Activated CD4-positive, alpha-beta T cell treated with anti-CD3 and anti-CD28 coated beads, Interleukin-2, amount 10 ng/mL, durations not matched to agents 7 days and 5 days (primary cell): ENCODE results near the gene SERGEF. TPM values are rescaled to one million over a fixed set of nuclear protein-coding genes. Genes with fewer than 3 reads are reported as not detected.

Experiments
- CTCF ChIA-PET: fragments of 350-600 bp; sonication (Branson Sonifier 250); formaldehyde crosslinking; loops from one replicate; lab custom pipeline; 2021; ENCODE audit warnings: antibody characterized with exemption; lab: Charles Lee
- POLR2A ChIA-PET: fragments of 350-600 bp; sonication (Branson Sonifier 250); formaldehyde crosslinking; loops from one replicate; lab custom pipeline; 2021; ENCODE audit warnings: antibody characterized with exemption; lab: Charles Lee
- DNase-seq: peaks from one replicate; pipeline ENCODE4 v3.0.0-alpha.2; 2020
- H3K27ac Mint-ChIP-seq: one replicate; pipeline ENCODE4 v1.8.0; 2021; ENCODE audit warnings: mild to moderate bottlenecking, moderate library complexity, mixed read lengths
- H3K27me3 Mint-ChIP-seq: one replicate; pipeline ENCODE4 v1.8.0; 2021; ENCODE audit warnings: mixed read lengths
- H3K36me3 Mint-ChIP-seq: one replicate; pipeline ENCODE4 v1.8.0; 2021; ENCODE audit warnings: low read depth, mixed read lengths
- H3K4me1 Mint-ChIP-seq: one replicate; pipeline ENCODE4 v1.8.0; 2021; ENCODE audit warnings: mixed read lengths
- H3K4me3 Mint-ChIP-seq: one replicate; pipeline ENCODE4 v1.8.0; 2021; ENCODE audit warnings: mild to moderate bottlenecking, moderate library complexity, mixed read lengths
- H3K9me3 Mint-ChIP-seq: one replicate; pipeline ENCODE4 v1.8.0; 2021; ENCODE audit warnings: mixed read lengths
- total RNA-seq, 2 experiments: library from RNA; stranded (reverse); gene quantifications; one replicate each; pipeline ENCODE4 v1.2.3, GENCODE V29; 2021

SERGEF gene
- total RNA-seq, result 10 to 100 TPM; 33.7 to 33.9 TPM

- H3K27me3 Mint-ChIP-seq, result peaks cover 1% of the 10 kb centered on the region
- ChIA-PET CTCF (interaction anchor here (1.0 to 1.2 kb wide), 3 partner anchors 10 to 11 kb away, joined by 3 to 4 read pairs (median 3); no protein-coding TSS in a partner anchor), POLR2A (no interaction called here)
- peak within 1 kb of the TSS; percentile 98 for H3K27ac Mint-ChIP-seq
- H3K36me3 Mint-ChIP-seq, result peaks cover 7% of the 10 kb centered on the region
- DNase-seq, result peak; percentile 94
- H3K9me3 Mint-ChIP-seq, result no peaks in the 10 kb centered on the region
- H3K4me1 Mint-ChIP-seq, result peaks cover 33% of the 10 kb centered on the region
- H3K4me3 Mint-ChIP-seq, result peak within 1 kb of the TSS; percentile 98
These were observed at the start of gene SERGEF for GRCh38 chr11:18012906-18013781. TSS of gene SERGEF (minus strand) at chr11:18013047. CDS start at chr11:18013010, 37 bp downstream.

GRCh38 chr11:18061351-18061750 lies 48.5 kb upstream of the SERGEF start:
- POLR2A ChIA-PET, result no interaction called here
- Mint-ChIP-seq H3K27me3 (peaks cover 2% of the 10 kb centered on the region), H3K4me1 (no peaks in the 10 kb centered on the region), H3K36me3 (no peaks in the 10 kb centered on the region), H3K27ac (no peak overlapping the region), H3K4me3 (no peak overlapping the region), H3K9me3 (no peaks in the 10 kb centered on the region)
- CTCF ChIA-PET, result no interaction called here
- DNase-seq, result no peak

GRCh38 chr11:18056561-18057181 lies 43.8 kb upstream of the SERGEF start:
- peaks cover 5% of the 10 kb centered on the region for H3K27me3 Mint-ChIP-seq
- H3K27ac Mint-ChIP-seq, result no peak overlapping the region
- CTCF ChIA-PET, result interaction anchor here (0.7 kb wide), 1 partner anchor 13 kb away, joined by 3 read pairs; no protein-coding TSS in a partner anchor
- no peaks in the 10 kb centered on the region for H3K36me3 Mint-ChIP-seq
- no peak overlapping the region for H3K4me3 Mint-ChIP-seq
- DNase-seq, result no peak
- POLR2A ChIA-PET, result no interaction called here
- H3K4me1 Mint-ChIP-seq, result no peaks in the 10 kb centered on the region
- no peaks in the 10 kb centered on the region for H3K9me3 Mint-ChIP-seq

- CTCF ChIA-PET, result no interaction called here
- H3K27ac Mint-ChIP-seq, result no peak overlapping the region
- POLR2A ChIA-PET, result no interaction called here
These were observed 41.8 kb upstream of the SERGEF start for GRCh38 chr11:18054511-18055103.

GRCh38 chr11:18050848-18051247 lies 38.0 kb upstream of the SERGEF start:
- H3K4me1 Mint-ChIP-seq, result no peaks in the 10 kb centered on the region
- H3K9me3 Mint-ChIP-seq, result no peaks in the 10 kb centered on the region
- CTCF ChIA-PET, result no interaction called here
- no peak for DNase-seq
- H3K4me3 Mint-ChIP-seq, result no peak overlapping the region
- H3K27ac Mint-ChIP-seq, result no peak overlapping the region
- peaks cover 28% of the 10 kb centered on the region for H3K27me3 Mint-ChIP-seq
- POLR2A ChIA-PET, result no interaction called here
- H3K36me3 Mint-ChIP-seq, result no peaks in the 10 kb centered on the region

More at GRCh38 chr11:18054511-18055103, 41.8 kb upstream of the SERGEF start:
- H3K4me3 Mint-ChIP-seq, result no peak overlapping the region
- H3K9me3 Mint-ChIP-seq, result no peaks in the 10 kb centered on the region
- H3K36me3 Mint-ChIP-seq, result no peaks in the 10 kb centered on the region
- H3K27me3 Mint-ChIP-seq, result peaks cover 7% of the 10 kb centered on the region
- H3K4me1 Mint-ChIP-seq, result no peaks in the 10 kb centered on the region
- no peak for DNase-seq

- Mint-ChIP-seq H3K4me1 (no peaks in the 10 kb centered on the region), H3K27ac (no peak within 1 kb of the TSS), H3K27me3 (peaks cover 51% of the 10 kb centered on the region), H3K4me3 (no peak within 1 kb of the TSS), H3K36me3 (no peaks in the 10 kb centered on the region), H3K9me3 (no peaks in the 10 kb centered on the region)
- DNase-seq, result no peak
- ChIA-PET POLR2A (interaction anchor here (0.6 kb wide), 1 partner anchor 76 kb away, joined by 9 read pairs; no protein-coding TSS in a partner anchor), CTCF (no interaction called here)
These were observed 33.4 kb upstream of the SERGEF start, which contains the start of gene TPH1 for GRCh38 chr11:18046116-18046777. TSS of gene TPH1 (minus strand) at chr11:18046269. CDS start at chr11:18040762, 5,507 bp downstream.

- Mint-ChIP-seq H3K4me1 (no peaks in the 10 kb centered on the region), H3K27ac (no peak overlapping the region), H3K36me3 (no peaks in the 10 kb centered on the region), H3K4me3 (no peak overlapping the region), H3K27me3 (peaks cover 4% of the 10 kb centered on the region), H3K9me3 (no peaks in the 10 kb centered on the region)
- ChIA-PET POLR2A (no interaction called here), CTCF (no interaction called here)
- no peak for DNase-seq
These were observed 23.6 kb upstream of the SERGEF start for GRCh38 chr11:18036456-18036855.

- POLR2A ChIA-PET, result no interaction called here
- CTCF ChIA-PET, result interaction anchor here (1.5 kb wide), 1 partner anchor 11 kb away, joined by 3 read pairs; no protein-coding TSS in a partner anchor
- Mint-ChIP-seq H3K27me3 (no peaks in the 10 kb centered on the region), H3K4me1 (peaks cover 5% of the 10 kb centered on the region), H3K27ac (no peak overlapping the region), H3K4me3 (no peak overlapping the region), H3K36me3 (no peaks in the 10 kb centered on the region), H3K9me3 (no peaks in the 10 kb centered on the region)
- no peak for DNase-seq
These were observed 14.6 kb upstream of the SERGEF start for GRCh38 chr11:18027475-18027874.

- H3K4me3 Mint-ChIP-seq, result no peak overlapping the region
- no peaks in the 10 kb centered on the region for H3K27me3 Mint-ChIP-seq
- ChIA-PET POLR2A (no interaction called here), CTCF (no interaction called here)
- H3K27ac Mint-ChIP-seq, result no peak overlapping the region
- no peaks in the 10 kb centered on the region for H3K9me3 Mint-ChIP-seq
- H3K4me1 Mint-ChIP-seq, result peaks cover 5% of the 10 kb centered on the region
- H3K36me3 Mint-ChIP-seq, result no peaks in the 10 kb centered on the region
- DNase-seq, result no peak
These were observed 9.6 kb upstream of the SERGEF start for GRCh38 chr11:18022419-18022818.

- H3K4me1 Mint-ChIP-seq, result peaks cover 4% of the 10 kb centered on the region
- H3K4me3 Mint-ChIP-seq, result no peak overlapping the region
- H3K36me3 Mint-ChIP-seq, result no peaks in the 10 kb centered on the region
- no peak overlapping the region for H3K27ac Mint-ChIP-seq
- no peaks in the 10 kb centered on the region for H3K9me3 Mint-ChIP-seq
- ChIA-PET POLR2A (no interaction called here), CTCF (no interaction called here)
- DNase-seq, result no peak
- H3K27me3 Mint-ChIP-seq, result peaks cover under 1% of the 10 kb centered on the region
These were observed 6.8 kb upstream of the SERGEF start for GRCh38 chr11:18019650-18020049.

GRCh38 chr11:18016789-18017188 lies 3.9 kb upstream of the SERGEF start:
- Mint-ChIP-seq H3K4me1 (peaks cover 21% of the 10 kb centered on the region), H3K9me3 (no peaks in the 10 kb centered on the region), H3K4me3 (no peak overlapping the region), H3K27me3 (peaks cover 1% of the 10 kb centered on the region), H3K27ac (no peak overlapping the region), H3K36me3 (peaks cover 4% of the 10 kb centered on the region)
- ChIA-PET POLR2A (no interaction called here), CTCF (interaction anchor here (0.9 to 1.0 kb wide), 3 partner anchors 10 to 89 kb away, joined by 3 read pairs; partner anchors contain the start of gene SAAL1)
- DNase-seq, result no peak

GRCh38 chr11:18014876-18015275 lies 2.0 kb upstream of the SERGEF start:
- H3K27me3 Mint-ChIP-seq, result peaks cover 1% of the 10 kb centered on the region
- ChIA-PET CTCF (no interaction called here), POLR2A (no interaction called here)
- peak overlapping the region; percentile 43 for H3K27ac Mint-ChIP-seq
- H3K4me3 Mint-ChIP-seq, result peak overlapping the region; percentile 24
- H3K4me1 Mint-ChIP-seq, result peaks cover 33% of the 10 kb centered on the region
- no peak for DNase-seq
- no peaks in the 10 kb centered on the region for H3K9me3 Mint-ChIP-seq
- peaks cover 7% of the 10 kb centered on the region for H3K36me3 Mint-ChIP-seq
